GM12864 (cell line): ENCODE measurements around the gene PHLDB1.
"Not testable (repeated sequence)": the region's sequence is repeated elsewhere in the genome, so short reads cannot be mapped to it uniquely, and the experiment has no call there.

Experiments
- DNase-seq: peaks from one replicate; pipeline ENCODE4 v3.0.0-alpha.2; 2011; ENCODE audit warnings: low read depth
- H3K4me3 ChIP-seq: 2 replicates; pipeline ENCODE4 v1.5.1; 2011; ENCODE audit warnings: mild to moderate bottlenecking, low read depth, low read length, control low read depth
- CTCF ChIP-seq: IDR thresholded peaks from 2 replicates; pipeline ENCODE4 v1.5.1; 2011; ENCODE audit warnings: low read depth, mild to moderate bottlenecking, moderate library complexity, low read length, control low read depth, inconsistent platforms; ENCODE audit errors: missing control alignments

The PHLDB1 gene

GRCh38 chr11:118670063-118670462 lies 62.6 kb downstream of the PHLDB1 start:
- DNase-seq, result no peak
- no peak for TF ChIP-seq CTCF
- H3K4me3 ChIP-seq, result no peak overlapping the region

- no peak for TF ChIP-seq CTCF
- H3K4me3 ChIP-seq, result no peak overlapping the region
Measured at GRCh38 chr11:118671254-118671653, 63.8 kb downstream of the PHLDB1 start.

GRCh38 chr11:118672846-118673245 lies 65.4 kb downstream of the PHLDB1 start:
- no peak for DNase-seq
- no peak overlapping the region for H3K4me3 ChIP-seq
- TF ChIP-seq CTCF, result no peak

More at GRCh38 chr11:118671254-118671653, 63.8 kb downstream of the PHLDB1 start:
- no peak for DNase-seq

GRCh38 chr11:118673361-118674081 lies 66.1 kb downstream of the PHLDB1 start:
- TF ChIP-seq CTCF, result no peak

GRCh38 chr11:118674082-118674435 lies 66.6 kb downstream of the PHLDB1 start:
- no peak overlapping the region for H3K4me3 ChIP-seq
- DNase-seq, result no peak
- no peak for TF ChIP-seq CTCF

More at GRCh38 chr11:118673361-118674081, 66.1 kb downstream of the PHLDB1 start:
- H3K4me3 ChIP-seq, result no peak overlapping the region
- no peak for DNase-seq

- TF ChIP-seq CTCF, result no peak
- H3K4me3 ChIP-seq, result no peak overlapping the region
- no peak for DNase-seq
Measured at GRCh38 chr11:118677977-118678376, 70.6 kb downstream of the PHLDB1 start.

- not testable (repeated sequence) for DNase-seq, H3K4me3 ChIP-seq
Measured at GRCh38 chr11:118678908-118679307, 71.5 kb downstream of the PHLDB1 start.
